Gastroesophageal sphincter (tissue), 4 donors: Measurements from ENCODE around the gene PCIF1. TPM values are rescaled to one million over a fixed set of nuclear protein-coding genes. Genes with fewer than 3 reads are reported as not detected.

ENCODE experiments used
- ATAC-seq: fragments of 150-250 bp; one replicate; pipeline ENCODE4 v1.9.1; 2016; ENCODE audit warnings: mild to moderate bottlenecking, moderate library complexity
- H3K27ac ChIP-seq, 4 donors: fragments of 200-600 bp; sonication (generic) in 3 of 4; 1 replicate in 3 of 4; 2 replicates in 1 of 4; pipeline ENCODE4 v1.5.1; 2016 to 2019
- H3K27me3 ChIP-seq: fragments of 200-600 bp; sonication (generic); one replicate; pipeline ENCODE4 v1.5.1; 2019
- H3K36me3 ChIP-seq, 2 donors: fragments of 200-600 bp; sonication (generic); one replicate each; pipeline ENCODE4 v1.5.1; 2019; ENCODE audit warnings: control low read depth in 1 of 2
- H3K4me1 ChIP-seq, 3 donors: fragments of 200-600 bp; sonication (generic); 1 replicate in 2 of 3; 2 replicates in 1 of 3; pipeline ENCODE4 v1.5.1; 2016 to 2019; ENCODE audit warnings: control low read depth in 2 of 3
- H3K4me3 ChIP-seq, 2 donors: fragments of 200-600 bp; sonication (generic); one replicate each; pipeline ENCODE4 v1.5.1; 2019; ENCODE audit warnings: mild to moderate bottlenecking in 1 of 2, moderate library complexity in 1 of 2
- H3K9me3 ChIP-seq, 3 donors: fragments of 200-600 bp; sonication (generic); one replicate each; pipeline ENCODE4 v1.5.1; 2017 to 2019; ENCODE audit warnings: control low read depth in 2 of 3
- CTCF ChIP-seq, 4 experiments: fragments of 200-600 bp in 2 of 4; fragments of 450-650 bp in 2 of 4; sonication (generic) in 1 of 4; IDR thresholded peaks; one replicate each; pipeline ENCODE4 v1.5.1; 2017 to 2019; ENCODE audit warnings: antibody characterized with exemption in 4 of 4, mild to moderate bottlenecking in 2 of 4, moderate library complexity in 2 of 4
- EP300 ChIP-seq: sonication (generic); formaldehyde crosslinking; IDR thresholded peaks from one replicate; pipeline ENCODE4 v1.6.1; 2017; ENCODE audit warnings: antibody characterized with exemption, mild to moderate bottlenecking
- POLR2A ChIP-seq, 2 donors: fragments of 450-650 bp; IDR thresholded peaks; one replicate each; pipeline ENCODE4 v1.6.1; 2017; ENCODE audit warnings: antibody characterized with exemption in 2 of 2, mild to moderate bottlenecking in 2 of 2, moderate library complexity in 1 of 2
- POLR2AphosphoS5 ChIP-seq: sonication (generic); formaldehyde crosslinking; IDR thresholded peaks from one replicate; pipeline ENCODE4 v1.6.1; 2017; ENCODE audit warnings: antibody characterized with exemption
- WGBS, 2 donors: methylation state at CpG; one replicate each; pipeline ENCODE4 v1.1.5; 2018; ENCODE audit warnings: low coverage in 1 of 2; 5-methylcytosine and 5-hydroxymethylcytosine counted together
- total RNA-seq, 4 donors: library from RNA; depleted of rRNA; stranded (reverse); fragments of >200 nt; gene quantifications; one replicate each; pipeline ENCODE4 v1.1.0, GENCODE V29; 2016

Gene PCIF1
- total RNA-seq, 4 donors from 2014 or later = 21.5 to 45.3 (median 39.2) TPM

GRCh38 chr20:45969712-45970634 lies 35.5 kb downstream of the PCIF1 start:
- Histone ChIP-seq H3K27ac (peak overlapping the region in 3 of 4 donors; percentile 94 to 98 (median 96)), H3K27me3 (no peaks in the 10 kb centered on the region), H3K4me1 (peaks cover 0 to 37% (median 12%) of the 10 kb centered on the region in 3 donors), H3K4me3 (peak overlapping the region in 1 of 2 donors; percentile 90), H3K36me3 (peaks cover 0 to 47% of the 10 kb centered on the region in 2 donors), H3K9me3 (no peaks in the 10 kb centered on the region)
- WGBS, 2 donors = 25 to 33% methylated on average over 4 to 5 of the region's 6 CpGs
- TF ChIP-seq EP300 (no peak), CTCF (IDR thresholded peaks at IDR 0.05) (peak in 3 of 4 experiments; percentile 49 to 71 (median 51)), POLR2A (IDR thresholded peaks at IDR 0.05) (no peak), POLR2AphosphoS5 (no peak)
- ATAC-seq = no peak

DNA sequence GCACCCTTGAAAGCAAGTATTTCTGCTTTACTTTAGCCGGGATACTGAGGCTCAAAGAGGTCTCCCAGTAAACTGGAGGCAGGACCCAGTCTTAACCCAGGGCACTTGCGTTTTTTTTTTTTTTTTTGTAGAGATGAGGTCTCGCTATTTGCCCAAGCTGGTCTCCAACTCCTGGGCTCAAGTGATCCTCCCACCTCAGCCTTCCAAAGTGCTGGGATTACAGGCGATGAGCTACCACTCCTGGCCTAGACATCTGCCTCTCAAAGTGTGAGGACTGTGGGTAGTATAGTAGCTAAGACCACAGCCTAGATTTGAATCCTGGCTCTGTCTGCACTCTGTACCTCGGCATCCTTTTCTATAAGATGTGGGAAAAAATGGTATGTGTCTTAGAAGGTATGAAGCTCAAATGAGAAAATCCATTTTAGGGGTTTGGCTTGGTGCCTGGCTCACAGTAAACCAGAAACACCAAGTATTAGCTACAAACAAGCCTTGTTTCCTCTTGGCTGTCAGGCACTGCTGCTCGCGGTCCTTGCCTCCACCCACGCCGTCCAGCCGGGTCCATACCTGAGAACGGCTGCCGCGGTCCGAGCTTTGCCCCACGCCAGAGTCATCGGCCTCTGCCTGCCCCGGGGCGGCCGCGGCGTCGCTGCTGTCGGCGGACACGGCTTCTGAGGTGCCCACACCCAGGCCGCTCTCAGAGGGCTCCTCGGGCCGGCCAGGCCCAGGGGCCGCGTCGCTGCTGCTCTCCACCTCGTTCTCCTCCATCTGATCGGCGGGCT lies 36.4 kb downstream of the PCIF1 start:
- H3K36me3 ChIP-seq = peaks cover 0 to 38% of the 10 kb centered on the region in 2 donors
- H3K27ac ChIP-seq = peak overlapping the region; percentile 92 to 98 (median 95)
- TF ChIP-seq POLR2AphosphoS5 (no peak), POLR2A (IDR thresholded peaks at IDR 0.05) (no peak), EP300 (no peak), CTCF (IDR thresholded peaks at IDR 0.05) (no peak)
- no peaks in the 10 kb centered on the region for H3K27me3 ChIP-seq
- no peaks in the 10 kb centered on the region for H3K9me3 ChIP-seq
- H3K4me1 ChIP-seq = peaks cover 0 to 37% (median 12%) of the 10 kb centered on the region in 3 donors
- 15% methylated on average over 2 to 8 of the region's 34 CpGs for WGBS, 2 donors
- no peak for ATAC-seq
- peak overlapping the region; percentile 80 to 90 for H3K4me3 ChIP-seq

GRCh38 chr20:45971425-45971674 lies 36.9 kb downstream of the PCIF1 start:
- TF ChIP-seq EP300 (no peak), POLR2AphosphoS5 (no peak), CTCF (IDR thresholded peaks at IDR 0.05) (no peak)
- peaks cover 0 to 37% (median 12%) of the 10 kb centered on the region in 3 donors for H3K4me1 ChIP-seq
- H3K4me3 ChIP-seq = peak overlapping the region; percentile 80 to 90
- no peaks in the 10 kb centered on the region for H3K9me3 ChIP-seq
- 0% methylated on average over 8 of the region's 14 CpGs; no CpG with 5 or more reads in 1 of the 2 donors for WGBS, 2 donors
- peak overlapping the region; percentile 92 to 98 (median 95) for H3K27ac ChIP-seq
- H3K27me3 ChIP-seq = no peaks in the 10 kb centered on the region
- peaks cover 0 to 33% of the 10 kb centered on the region in 2 donors for H3K36me3 ChIP-seq
- no peak for ATAC-seq

DNA sequence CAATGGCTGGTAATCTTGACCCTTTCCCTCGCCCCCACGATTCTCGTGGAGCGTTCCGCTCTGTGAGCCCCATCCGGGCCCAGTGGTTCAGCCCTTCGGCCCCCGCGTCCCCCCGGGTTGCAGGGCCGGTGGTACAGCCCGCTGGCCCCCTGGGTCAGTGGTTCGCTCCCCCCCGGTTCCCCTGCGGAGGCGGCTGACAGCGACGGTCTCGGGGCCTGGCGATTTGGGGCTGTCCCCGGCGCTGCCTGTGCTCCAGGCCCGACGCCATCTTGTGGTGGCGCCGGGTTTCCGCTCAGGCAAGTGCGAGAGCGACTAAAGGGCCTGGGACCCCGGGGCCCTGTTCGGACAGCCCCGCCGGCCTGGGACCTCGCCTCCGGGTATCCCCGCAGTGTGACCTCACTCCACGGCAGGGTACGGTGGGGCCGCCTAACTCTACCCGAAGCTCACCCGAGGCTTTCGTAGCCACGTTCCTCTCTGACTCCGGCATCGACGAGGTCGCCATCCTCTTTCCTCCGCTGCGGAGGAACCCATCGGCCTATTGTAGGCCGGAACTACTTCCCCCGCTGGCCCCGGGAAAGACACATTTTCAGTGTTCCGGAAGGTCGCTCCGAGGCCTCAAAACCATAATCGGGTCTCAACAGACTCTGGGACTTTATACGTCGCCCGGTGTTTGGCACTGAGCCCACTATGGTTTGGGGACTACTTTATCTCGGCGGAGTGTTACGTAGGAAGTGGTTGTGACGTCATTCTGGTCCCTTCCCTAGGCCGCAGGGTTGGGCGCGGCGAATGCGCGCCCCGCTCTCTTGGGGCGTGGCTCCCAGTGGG lies 37.4 kb downstream of the PCIF1 start, which contains the start of gene ZNF335:
ZNF335 (minus strand) TSS at position 529 of the 825 bp plus-strand sequence. CDS start 793 bp downstream, outside the sequence.
- no peaks in the 10 kb centered on the region for H3K9me3 ChIP-seq
- ATAC-seq = peak; percentile 93
- peaks cover 0 to 27% of the 10 kb centered on the region in 2 donors for H3K36me3 ChIP-seq
- peak within 1 kb of the TSS; percentile 80 to 90 for H3K4me3 ChIP-seq
- WGBS, 2 donors = 1% methylated on average over 19 of the region's 72 CpGs; no CpG with 5 or more reads in 1 of the 2 donors
- peak within 1 kb of the TSS; percentile 92 to 98 (median 95) for H3K27ac ChIP-seq
- H3K4me1 ChIP-seq = peaks cover 0 to 37% (median 12%) of the 10 kb centered on the region in 3 donors
- H3K27me3 ChIP-seq = no peaks in the 10 kb centered on the region
- TF ChIP-seq EP300 = no peak
- TF ChIP-seq CTCF (IDR thresholded peaks at IDR 0.05) = peak in 3 of 4 experiments; percentile 59 to 70 (median 66)
- peak; percentile 81 for TF ChIP-seq POLR2AphosphoS5
- peak; percentile 57 to 58 for TF ChIP-seq POLR2A (IDR thresholded peaks at IDR 0.05)
